Occipital lobe (tissue), 2 donors: Measurements from ENCODE around the gene FBXL13. TPM values are rescaled to one million over a fixed set of nuclear protein-coding genes. Genes with fewer than 3 reads are reported as not detected.
"Not testable (repeated sequence)": the region's sequence is repeated elsewhere in the genome, so short reads cannot be mapped to it uniquely, and the experiment has no call there.

ENCODE experiments used
- DNase-seq: peaks from one replicate; lab custom pipeline; 2025; lab: John Stamatoyannopoulos, UW
- total RNA-seq: library from RNA; depleted of rRNA; stranded (reverse); fragments of >200 nt; gene quantifications from one replicate; pipeline ENCODE4 v1.2.3, GENCODE V29; 2014

FBXL13 gene
- 5.0 TPM for total RNA-seq

- peak; percentile 90 for DNase-seq
Measured at GRCh38 chr7:103074519-103075336, at the start of gene FBXL13, which contains the start of gene ARMC10. Gene FBXL13, minus strand, starts transcription at chr7:103074796. Gene ARMC10, plus strand, starts transcription at chr7:103075140. Its CDS starts 133 bp downstream, at chr7:103075273.

GRCh38 chr7:103123529-103123928, 48.9 kb upstream of the FBXL13 start:
- no peak for DNase-seq

GRCh38 chr7:103121641-103122040, 47.0 kb upstream of the FBXL13 start:
- DNase-seq: no peak

GRCh38 chr7:103120362-103120761, 45.8 kb upstream of the FBXL13 start:
- no peak for DNase-seq

GRCh38 chr7:103119791-103120291, 45.2 kb upstream of the FBXL13 start:
- DNase-seq: no peak

GRCh38 chr7:103117465-103117864, 42.9 kb upstream of the FBXL13 start:
- DNase-seq: no peak

GRCh38 chr7:103116991-103117390, 42.4 kb upstream of the FBXL13 start:
- no peak for DNase-seq

GRCh38 chr7:103116511-103116910, 41.9 kb upstream of the FBXL13 start:
- no peak for DNase-seq

- no peak for DNase-seq
Measured at GRCh38 chr7:103115771-103116170, 41.2 kb upstream of the FBXL13 start.

GRCh38 chr7:103114576-103115008, 40.0 kb upstream of the FBXL13 start:
- DNase-seq: no peak

- no peak for DNase-seq
Measured at GRCh38 chr7:103113164-103113563, 38.6 kb upstream of the FBXL13 start.

GRCh38 chr7:103106703-103107070, 32.1 kb upstream of the FBXL13 start:
- DNase-seq: not testable (repeated sequence)

- DNase-seq: no peak
Measured at GRCh38 chr7:103106005-103106702, 31.6 kb upstream of the FBXL13 start.

- DNase-seq: no peak
Measured at GRCh38 chr7:103101543-103101942, 26.9 kb upstream of the FBXL13 start.

- no peak for DNase-seq
Measured at GRCh38 chr7:103100348-103100747, 25.8 kb upstream of the FBXL13 start.

- DNase-seq: no peak
Measured at GRCh38 chr7:103097041-103097440, 22.4 kb upstream of the FBXL13 start.

- not testable (repeated sequence) for DNase-seq
Measured at GRCh38 chr7:103095558-103095957, 21.0 kb upstream of the FBXL13 start.

GRCh38 chr7:103094102-103094501, 19.5 kb upstream of the FBXL13 start:
- no peak for DNase-seq

GRCh38 chr7:103093429-103093828, 18.8 kb upstream of the FBXL13 start:
- DNase-seq: no peak

- not testable (repeated sequence) for DNase-seq
Measured at GRCh38 chr7:103092321-103092720, 17.7 kb upstream of the FBXL13 start.

- no peak for DNase-seq
Measured at GRCh38 chr7:103083210-103083609, 8.6 kb upstream of the FBXL13 start.

- DNase-seq: no peak
Measured at GRCh38 chr7:103082497-103082896, 7.9 kb upstream of the FBXL13 start.
